Fibroblast of lung (primary cell): Measurements from ENCODE around the gene TOLLIP. TPM values are rescaled to one million over a fixed set of nuclear protein-coding genes. Genes with fewer than 3 reads are reported as not detected.

Experiments used
- DNase-seq, 2 donors: peaks; one replicate each; pipeline versions ENCODE4 v3.0.0 to v3.0.0-alpha.2; 2010; ENCODE audit warnings: low read depth in 2 of 2
- H2AFZ ChIP-seq: 2 replicates; pipeline ENCODE4 v1.5.1; 2012; ENCODE audit warnings: low read length, control low read depth, inconsistent platforms
- H3K27ac ChIP-seq: 2 replicates; pipeline ENCODE4 v1.5.1; 2011; ENCODE audit warnings: low read length, control low read depth; ENCODE audit not compliant: insufficient read depth
- H3K27me3 ChIP-seq: 2 replicates; pipeline ENCODE4 v1.5.1; 2011; ENCODE audit warnings: mild to moderate bottlenecking, low read length; ENCODE audit not compliant: control insufficient read depth, insufficient read depth
- H3K36me3 ChIP-seq: 2 replicates; pipeline ENCODE4 v1.5.1; 2011; ENCODE audit warnings: low read length; ENCODE audit not compliant: control insufficient read depth, insufficient read depth
- H3K4me1 ChIP-seq: 2 replicates; pipeline ENCODE4 v1.5.1; 2011; ENCODE audit warnings: low read length; ENCODE audit not compliant: control insufficient read depth, insufficient read depth; ENCODE audit errors: extremely low read depth
- H3K4me2 ChIP-seq: 2 replicates; pipeline ENCODE4 v1.5.1; 2011; ENCODE audit warnings: low read length, control low read depth; ENCODE audit not compliant: insufficient read depth; ENCODE audit errors: extremely low read depth
- H3K4me3 ChIP-seq, 4 experiments: fragments of 200-600 bp in 1 of 4; sonication (generic) in 1 of 4; replicated peaks in 1 of 4; 2 replicates each; pipeline ENCODE4 v1.5.1; 2011 to 2016; ENCODE audit warnings: low read length in 4 of 4, low read depth in 3 of 4, mild to moderate bottlenecking in 3 of 4, control low read depth in 2 of 4, inconsistent platforms in 1 of 4, mixed read lengths in 1 of 4; ENCODE audit not compliant: insufficient read depth in 1 of 4; ENCODE audit errors: control extremely low read depth in 1 of 4
- H3K79me2 ChIP-seq: 2 replicates; pipeline ENCODE4 v1.5.1; 2012; ENCODE audit warnings: mild to moderate bottlenecking, low read length, inconsistent platforms; ENCODE audit not compliant: control insufficient read depth, insufficient read depth
- H3K9ac ChIP-seq: 2 replicates; pipeline ENCODE4 v1.5.1; 2011; ENCODE audit warnings: mild to moderate bottlenecking, low read length, control low read depth; ENCODE audit not compliant: insufficient read depth
- H3K9me3 ChIP-seq: 2 replicates; pipeline ENCODE4 v1.5.1; 2012; ENCODE audit warnings: low read depth, low read length; ENCODE audit not compliant: control insufficient read depth, insufficient read depth
- H4K20me1 ChIP-seq: 2 replicates; pipeline ENCODE4 v1.5.1; 2011; ENCODE audit warnings: low read length; ENCODE audit not compliant: control insufficient read depth, insufficient read depth; ENCODE audit errors: extremely low read depth
- EZH2 ChIP-seq: IDR thresholded peaks from 2 replicates; pipeline ENCODE4 v1.5.1; 2012; ENCODE audit warnings: low read length, control low read depth, mild to moderate bottlenecking; ENCODE audit errors: missing control alignments
- polyA plus RNA-seq, 2 donors: library from polyadenylated mRNA; depleted of rRNA in 1 of 2; stranded (reverse) in 1 of 2; unstranded in 1 of 2; fragments of >200 nt; gene quantifications; 2 replicates each; pipeline ENCODE4 v1.2.1, GENCODE V29; 2011 to 2012; ENCODE audit warnings: missing spikeins in 1 of 2
- total RNA-seq: library from RNA; depleted of rRNA; stranded (reverse); fragments of >200 nt; gene quantifications from 2 replicates; pipeline ENCODE4 v1.2.1, GENCODE V29; 2014
- TF ChIP-seq, protein P1 (sequence below), 2 donors: IDR thresholded peaks in 1 of 2; conservative IDR thresholded peaks in 1 of 2; 1 replicate in 1 of 2; 2 replicates in 1 of 2; pipeline ENCODE4 v1.5.1; 2011 to 2012; ENCODE audit warnings: low read length in 2 of 2, control low read depth in 1 of 2, inconsistent platforms in 1 of 2, low read depth in 1 of 2, mild to moderate bottlenecking in 1 of 2

Gene TOLLIP
- total and polyA plus RNA-seq, 2 donors (not counting 1 experiment from before 2014, with no cell fraction given): 28.4 to 34.6 TPM

- Histone ChIP-seq H3K27me3 (no peaks in the 10 kb centered on the region), H3K79me2 (peaks cover 22% of the 10 kb centered on the region), H3K36me3 (peaks cover 2% of the 10 kb centered on the region), H3K9me3 (no peaks in the 10 kb centered on the region), H3K9ac (no peak overlapping the region), H3K27ac (no peak overlapping the region), H4K20me1 (no peaks in the 10 kb centered on the region), H2AFZ (no peak overlapping the region), H3K4me2 (no peak overlapping the region), H3K4me1 (no peaks in the 10 kb centered on the region), H3K4me3 (no peak overlapping the region)
- TF ChIP-seq EZH2: no peak
- no peak for DNase-seq
Observed at GRCh38 chr11:1295591-1295990, 13.8 kb downstream of the TOLLIP start.

- Histone ChIP-seq H3K79me2 (peaks cover 20% of the 10 kb centered on the region), H3K36me3 (peaks cover 3% of the 10 kb centered on the region), H3K4me2 (no peak overlapping the region), H3K27ac (no peak overlapping the region), H3K4me1 (no peaks in the 10 kb centered on the region), H4K20me1 (no peaks in the 10 kb centered on the region), H2AFZ (no peak overlapping the region), H3K4me3 (no peak overlapping the region), H3K9ac (no peak overlapping the region), H3K9me3 (no peaks in the 10 kb centered on the region), H3K27me3 (no peaks in the 10 kb centered on the region)
- no peak for TF ChIP-seq EZH2
- TF ChIP-seq, protein P1, sequence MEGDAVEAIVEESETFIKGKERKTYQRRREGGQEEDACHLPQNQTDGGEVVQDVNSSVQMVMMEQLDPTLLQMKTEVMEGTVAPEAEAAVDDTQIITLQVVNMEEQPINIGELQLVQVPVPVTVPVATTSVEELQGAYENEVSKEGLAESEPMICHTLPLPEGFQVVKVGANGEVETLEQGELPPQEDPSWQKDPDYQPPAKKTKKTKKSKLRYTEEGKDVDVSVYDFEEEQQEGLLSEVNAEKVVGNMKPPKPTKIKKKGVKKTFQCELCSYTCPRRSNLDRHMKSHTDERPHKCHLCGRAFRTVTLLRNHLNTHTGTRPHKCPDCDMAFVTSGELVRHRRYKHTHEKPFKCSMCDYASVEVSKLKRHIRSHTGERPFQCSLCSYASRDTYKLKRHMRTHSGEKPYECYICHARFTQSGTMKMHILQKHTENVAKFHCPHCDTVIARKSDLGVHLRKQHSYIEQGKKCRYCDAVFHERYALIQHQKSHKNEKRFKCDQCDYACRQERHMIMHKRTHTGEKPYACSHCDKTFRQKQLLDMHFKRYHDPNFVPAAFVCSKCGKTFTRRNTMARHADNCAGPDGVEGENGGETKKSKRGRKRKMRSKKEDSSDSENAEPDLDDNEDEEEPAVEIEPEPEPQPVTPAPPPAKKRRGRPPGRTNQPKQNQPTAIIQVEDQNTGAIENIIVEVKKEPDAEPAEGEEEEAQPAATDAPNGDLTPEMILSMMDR (conservative IDR thresholded peaks at IDR 0.05 in 1 of 2, IDR thresholded peaks at IDR 0.05 in 1 of 2; ENCODE audit: low read depth in 1 of 2, low read length in 2 of 2): no peak
- no peak for DNase-seq
Observed at GRCh38 chr11:1295086-1295485, 14.3 kb downstream of the TOLLIP start.

DNA sequence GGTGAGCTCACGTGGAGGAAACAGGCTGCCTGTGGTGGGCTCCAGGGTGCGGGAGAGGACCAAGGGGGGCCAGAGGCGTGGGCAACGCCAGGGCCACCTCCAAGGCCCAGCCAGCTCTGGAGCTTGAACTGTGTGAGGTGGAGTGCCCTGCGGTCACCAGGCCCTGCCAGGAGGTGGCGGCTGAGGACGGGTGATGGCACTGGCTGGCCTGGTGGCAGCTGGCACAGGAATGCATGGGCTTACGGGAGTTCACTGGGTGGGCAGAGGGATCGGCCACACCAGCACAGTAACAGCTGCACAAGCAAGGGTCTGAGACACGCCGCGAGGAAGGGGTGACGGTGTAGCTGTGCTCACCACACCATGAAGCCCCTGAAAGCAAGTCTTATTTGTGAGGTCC lies 15.8 kb downstream of the TOLLIP start:
- Histone ChIP-seq H4K20me1 (no peaks in the 10 kb centered on the region), H3K36me3 (peaks cover 9% of the 10 kb centered on the region)

More for the DNA sequence above, 15.8 kb downstream of the TOLLIP start:
- H3K9ac ChIP-seq: no peak overlapping the region
- no peaks in the 10 kb centered on the region for H3K9me3 ChIP-seq
- H3K79me2 ChIP-seq: peaks cover 11% of the 10 kb centered on the region
- TF ChIP-seq, protein P1 (conservative IDR thresholded peaks at IDR 0.05 in 1 of 2, IDR thresholded peaks at IDR 0.05 in 1 of 2; ENCODE audit: low read depth in 1 of 2, low read length in 2 of 2): peak in 1 of 2 donors; percentile 18
- no peak for TF ChIP-seq EZH2
- no peak overlapping the region for H3K27ac ChIP-seq
- H3K4me3 ChIP-seq: no peak overlapping the region
- H3K4me1 ChIP-seq: no peaks in the 10 kb centered on the region
- no peaks in the 10 kb centered on the region for H3K27me3 ChIP-seq
- no peak overlapping the region for H2AFZ ChIP-seq
- DNase-seq: no peak
- no peak overlapping the region for H3K4me2 ChIP-seq
